HG03095 (cell line): ENCODE data around the gene DIAPH2.
A peak's percentile ranks its signal among the peaks of the same experiment; 100 is the strongest.
"Not testable (repeated sequence)": the region's sequence is repeated elsewhere in the genome, so short reads cannot be mapped to it uniquely, and the experiment has no call there.

Experiments used
- ATAC-seq: cut with Tn5 transposase; IDR thresholded peaks from one replicate; pipeline ENCODE4 v1.9.1; 2021; ENCODE audit warnings: moderate library complexity; ENCODE audit not compliant: unreplicated experiment

The DIAPH2 gene

DNA sequence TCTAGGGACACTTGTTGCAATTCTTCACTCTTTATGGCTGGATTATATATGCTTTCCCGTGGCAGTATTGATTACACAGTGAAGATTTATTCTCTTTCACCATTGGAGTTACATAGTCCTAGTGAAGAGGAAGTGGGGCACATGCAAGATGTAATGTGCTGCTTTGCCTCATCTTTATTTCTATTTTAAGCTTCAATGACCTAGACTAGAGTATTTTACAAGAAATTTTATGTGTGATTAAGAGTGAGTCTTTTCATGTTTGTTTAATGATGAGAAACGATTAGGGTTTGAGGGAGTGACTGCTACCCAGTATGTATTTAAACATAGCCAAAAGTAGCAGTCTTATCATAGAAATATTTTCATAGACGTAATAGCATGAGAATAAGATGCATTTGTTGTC lies 30.8 kb downstream of the DIAPH2 start:
- no peak for ATAC-seq

DNA sequence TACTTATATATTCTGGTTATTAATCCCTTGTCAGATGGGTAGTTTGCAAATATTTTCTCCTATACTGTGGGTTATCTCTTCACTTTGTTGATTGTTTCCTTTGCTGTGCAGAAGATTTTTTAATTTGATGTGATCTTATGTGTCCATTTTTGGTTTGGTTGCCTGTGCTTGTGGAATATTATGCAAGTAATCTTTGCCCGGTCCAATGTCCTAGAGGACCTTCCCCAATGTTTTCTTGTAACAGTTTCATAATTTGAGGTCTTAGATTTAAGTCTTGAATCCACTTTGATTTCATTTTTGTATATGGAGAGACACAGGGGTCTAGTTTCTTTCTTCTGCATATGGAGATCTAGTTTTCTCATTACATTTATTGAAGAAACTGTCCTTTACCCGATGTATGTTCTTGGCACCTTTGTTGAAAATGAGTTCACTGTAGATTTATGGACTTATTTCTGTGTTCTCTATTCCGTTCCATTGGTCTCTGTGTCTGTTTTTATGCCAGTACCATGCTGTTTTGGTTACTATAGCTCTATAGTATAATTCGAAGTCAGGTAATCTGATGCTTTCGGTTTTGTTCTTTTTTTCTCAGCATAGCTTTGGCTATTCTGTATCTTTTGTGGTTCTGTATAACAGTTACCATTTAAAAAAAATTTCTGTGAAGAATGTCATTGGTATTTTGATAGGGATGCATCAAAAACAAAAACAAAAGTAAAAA lies 34.7 kb downstream of the DIAPH2 start:
- no peak for ATAC-seq

DNA sequence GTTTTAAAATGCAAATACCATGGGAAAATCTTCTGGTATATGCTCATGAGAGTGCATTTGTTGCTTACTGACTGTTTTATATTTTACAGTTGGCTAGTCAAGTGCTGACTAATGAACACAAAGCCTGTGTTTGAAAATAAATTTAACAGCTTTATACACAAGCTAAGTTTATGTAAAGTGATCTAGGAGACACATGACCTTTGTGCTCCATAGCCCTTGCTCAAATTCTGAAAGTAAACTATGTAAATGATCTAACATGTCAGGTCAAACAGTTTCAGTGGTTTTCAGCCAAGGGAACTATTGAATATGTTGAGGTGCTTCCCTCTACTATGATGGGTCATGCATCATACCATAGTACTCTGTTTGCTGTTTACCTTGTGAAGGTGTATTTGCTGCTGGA lies 36.7 kb downstream of the DIAPH2 start:
- peak; percentile 98 for ATAC-seq

DNA sequence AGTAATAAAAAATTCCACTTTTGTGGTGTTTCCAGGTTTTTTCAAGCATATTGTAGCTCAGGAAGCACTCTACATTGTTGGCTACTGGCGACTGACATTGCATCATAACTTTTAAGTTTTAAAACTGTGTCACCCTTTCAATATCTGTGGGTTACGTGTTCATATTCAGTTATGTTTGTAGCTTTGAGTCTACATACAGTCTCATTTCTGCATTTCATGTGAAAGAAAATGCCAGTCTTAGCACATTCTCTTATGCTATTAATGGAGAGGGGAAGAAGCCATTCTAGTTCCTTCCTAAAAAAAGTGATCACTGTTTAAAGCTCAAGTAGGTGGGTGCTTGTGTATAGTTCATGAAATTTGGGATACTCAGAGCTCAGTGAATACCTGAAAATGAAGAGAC lies 38.1 kb downstream of the DIAPH2 start:
- ATAC-seq: no peak

DNA sequence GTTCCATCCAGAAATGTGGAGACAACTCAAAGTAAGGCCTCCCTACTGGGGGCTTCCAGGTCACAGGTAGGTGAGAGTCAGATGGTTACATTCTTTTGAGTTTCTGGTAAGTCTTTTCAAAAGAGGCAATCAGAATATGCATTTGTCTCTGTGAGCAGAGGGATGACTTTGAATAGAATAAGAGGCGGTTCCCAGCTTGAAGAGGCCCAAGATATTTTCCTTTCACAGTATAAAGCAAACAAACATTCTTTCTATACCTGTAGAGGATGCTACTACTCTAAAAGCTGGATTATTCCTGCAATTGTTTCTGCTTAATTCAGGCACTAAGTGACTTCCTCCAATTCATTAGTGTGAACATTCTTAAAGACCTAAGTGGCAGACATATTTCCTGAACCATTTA lies 44.4 kb downstream of the DIAPH2 start:
- no peak for ATAC-seq

DNA sequence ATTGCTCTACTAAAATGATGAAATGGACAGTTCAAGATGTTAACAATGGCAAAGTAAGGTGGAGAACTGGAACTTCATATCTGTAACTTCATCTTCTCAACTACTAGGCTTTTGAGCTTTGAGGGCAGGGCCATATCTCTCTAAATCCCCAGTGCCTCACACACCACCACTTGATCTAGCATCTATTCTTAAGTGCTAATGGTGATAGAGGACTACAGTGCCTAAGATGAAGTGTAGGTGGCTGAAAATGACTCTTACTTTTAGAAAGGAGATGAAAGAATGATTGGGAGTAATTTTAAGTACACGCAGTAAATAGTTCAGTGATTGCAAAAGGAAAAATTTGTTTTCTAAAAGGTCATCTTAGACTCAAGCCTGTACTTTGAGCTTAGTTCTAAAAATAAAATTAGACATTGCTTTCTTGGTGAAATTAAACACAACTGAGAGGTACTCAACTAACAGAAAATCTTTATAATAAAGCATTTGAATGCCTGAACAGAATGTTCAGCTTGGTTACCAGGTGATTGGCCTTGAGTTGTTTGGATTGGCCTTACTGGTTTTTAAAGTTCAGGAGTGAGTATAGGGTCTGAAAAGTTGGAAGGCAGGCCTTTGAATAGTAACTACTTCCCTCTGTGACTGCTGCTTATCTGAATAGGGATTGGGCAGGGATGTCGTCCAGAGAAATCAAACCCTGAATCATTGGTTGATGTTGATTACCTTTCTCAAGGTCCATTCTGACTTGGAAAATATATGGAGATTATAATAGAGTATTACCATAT lies 45.4 kb downstream of the DIAPH2 start:
- no peak for ATAC-seq

DNA sequence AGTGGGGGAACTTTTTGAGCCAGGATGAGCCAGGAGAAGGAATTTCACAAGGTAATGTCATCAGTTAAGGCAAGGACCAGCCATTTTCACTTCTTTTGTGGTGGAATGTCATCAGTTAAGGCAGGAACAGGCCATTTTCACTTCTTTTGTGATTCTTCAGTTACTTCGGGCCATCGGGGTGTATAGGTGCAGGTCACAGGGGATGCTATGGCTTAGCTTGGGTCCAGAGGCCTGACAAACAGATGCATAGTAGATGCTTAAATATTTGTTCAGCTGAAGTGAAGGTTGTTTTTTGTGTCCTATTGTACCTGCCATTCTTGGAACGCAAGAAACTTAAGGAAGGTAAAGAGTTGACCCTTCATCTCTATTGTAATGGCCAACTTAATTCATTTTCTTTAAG lies 46.4 kb downstream of the DIAPH2 start:
- ATAC-seq: not testable (repeated sequence)

DNA sequence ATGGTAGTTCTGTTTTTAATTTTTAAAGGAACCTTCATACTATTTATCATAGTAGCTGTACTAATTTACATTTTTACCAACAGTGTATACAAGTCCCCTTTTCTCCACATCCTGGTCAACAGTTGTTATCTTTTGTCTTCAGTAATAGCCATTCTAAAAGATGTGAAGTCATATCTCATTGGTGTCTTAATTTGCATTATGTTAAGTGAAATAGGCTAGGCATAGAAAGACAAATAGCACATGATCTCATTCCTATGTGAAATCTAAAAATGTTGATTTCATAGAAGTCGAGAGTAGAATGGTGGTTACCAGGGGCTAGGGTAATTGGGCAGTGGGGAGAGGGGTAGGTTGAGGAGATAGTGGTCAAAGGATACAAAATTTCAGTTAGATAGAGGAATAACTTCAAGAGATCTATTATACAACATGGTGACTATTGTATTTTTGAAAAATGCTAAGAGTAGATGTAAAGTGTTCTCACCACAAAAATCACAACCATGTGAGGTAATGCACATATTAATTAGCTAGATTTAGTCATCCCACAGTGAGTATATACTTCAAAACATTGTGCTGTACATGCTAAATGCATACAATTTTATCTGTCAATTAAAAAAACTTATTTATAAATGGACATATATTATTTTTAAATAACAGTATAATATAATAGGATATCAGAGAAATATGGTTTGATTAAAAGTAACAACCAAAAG lies 58.9 kb downstream of the DIAPH2 start:
- no peak for ATAC-seq

DNA sequence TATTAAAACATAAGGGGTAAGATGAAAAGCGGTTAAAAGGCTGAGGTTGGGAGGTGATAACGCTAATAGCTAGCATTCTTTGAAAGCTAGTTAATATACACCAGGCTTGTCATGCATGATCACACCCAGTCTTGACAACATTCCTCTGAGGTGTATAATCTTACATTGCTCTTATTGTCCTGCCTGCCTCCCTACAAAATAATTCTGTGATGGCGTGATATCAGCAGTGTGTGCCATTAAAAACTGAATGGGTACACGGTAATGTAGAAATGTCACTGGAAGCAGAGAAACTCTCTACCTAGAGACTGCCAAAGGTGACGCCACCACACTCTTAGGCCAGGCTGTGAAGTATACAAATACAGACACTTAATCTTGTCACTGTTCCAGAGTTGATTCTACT lies 68.1 kb downstream of the DIAPH2 start:
- no peak for ATAC-seq

DNA sequence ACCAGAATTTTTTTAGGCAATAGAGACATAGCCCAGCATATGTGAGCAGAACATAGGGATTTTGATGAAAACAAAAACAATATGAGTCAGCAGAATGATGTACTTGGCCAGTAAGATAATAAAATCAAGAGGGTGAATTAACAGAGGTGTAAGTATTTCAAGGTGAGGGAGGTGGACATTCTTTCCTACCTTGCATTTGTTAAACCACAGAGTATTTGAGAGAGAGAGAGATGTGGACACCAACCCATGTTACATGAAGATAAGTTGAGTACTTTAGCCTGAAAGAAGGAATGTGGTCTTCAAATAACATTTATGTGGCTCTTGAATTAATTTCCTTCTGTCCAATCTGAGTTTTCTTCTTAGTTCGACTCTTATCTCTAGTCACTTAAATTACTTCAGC lies 68.6 kb downstream of the DIAPH2 start:
- ATAC-seq: no peak

DNA sequence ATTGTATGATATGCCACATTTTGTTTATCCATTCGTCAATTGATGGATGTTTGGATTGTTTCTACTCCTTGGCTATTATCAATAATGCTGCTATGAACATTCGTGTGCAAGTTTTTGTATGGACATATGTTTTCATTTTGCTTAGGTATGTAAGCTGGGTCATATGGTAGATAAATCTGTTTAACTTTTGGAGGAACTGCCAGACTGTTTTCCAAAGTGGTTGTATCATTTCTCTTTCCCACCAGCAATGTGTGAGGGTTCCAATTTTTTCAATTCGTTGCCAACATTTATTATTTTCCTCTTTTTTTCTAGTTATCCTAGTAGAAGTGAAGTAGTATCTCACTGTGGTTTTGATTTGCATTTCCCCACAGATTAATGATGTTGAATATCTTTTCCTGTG lies 71.8 kb downstream of the DIAPH2 start:
- ATAC-seq: no peak

DNA sequence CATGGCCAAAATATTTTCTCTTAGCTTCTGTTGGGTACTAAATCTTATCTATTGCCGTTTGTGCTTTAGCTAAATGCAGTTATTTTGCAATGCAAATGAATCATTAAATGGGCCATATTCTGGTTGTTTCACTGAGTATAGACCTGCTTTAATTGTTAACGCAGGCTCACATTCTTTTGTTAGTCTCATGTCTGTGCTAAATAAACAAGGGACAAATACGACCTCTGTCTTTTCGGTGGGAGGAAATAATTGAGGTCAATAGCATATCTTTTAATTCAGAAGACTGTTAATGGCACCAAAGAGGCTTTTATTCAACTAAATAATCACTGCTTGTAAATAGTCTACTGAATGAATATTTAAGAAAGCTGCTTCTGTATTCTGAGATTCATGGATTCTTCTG lies 76.9 kb downstream of the DIAPH2 start:
- ATAC-seq: no peak

DNA sequence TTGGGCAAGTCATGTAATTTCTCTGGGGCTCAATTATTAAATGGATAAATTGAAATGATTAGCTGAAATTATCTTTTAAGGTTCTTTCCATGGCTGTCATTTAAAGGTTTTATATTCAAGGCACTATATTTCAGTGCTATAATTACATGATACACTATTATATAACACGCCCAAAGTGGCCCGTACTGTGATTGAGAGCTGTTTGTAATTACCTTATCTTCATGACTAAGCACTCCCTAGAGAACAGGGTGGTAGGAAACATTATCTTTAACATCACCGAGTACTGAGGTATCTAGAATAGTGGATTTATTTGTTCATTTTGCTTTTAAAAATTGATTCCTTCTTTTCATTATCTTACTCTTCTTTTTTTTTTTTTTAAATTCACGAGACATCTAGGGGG lies 79.0 kb downstream of the DIAPH2 start:
- no peak for ATAC-seq

DNA sequence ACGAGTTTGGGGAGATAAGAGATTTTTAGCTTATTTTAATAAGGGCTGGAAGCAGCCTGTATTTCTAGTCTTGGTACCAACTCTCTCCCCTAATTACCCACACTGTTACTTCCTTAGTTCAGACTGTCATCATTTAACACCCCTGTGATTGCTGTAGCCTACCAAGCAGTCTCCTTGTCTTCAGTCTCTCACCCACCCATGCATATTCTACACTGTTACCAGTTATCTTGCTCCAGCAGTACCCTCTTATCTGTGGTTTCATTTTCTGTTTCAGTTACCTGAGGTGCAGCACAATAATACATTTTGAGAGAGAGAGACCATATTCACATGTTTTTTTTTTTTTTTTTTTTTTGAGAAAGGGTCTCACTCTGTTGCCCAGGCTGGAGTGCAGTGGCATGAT lies 80.2 kb downstream of the DIAPH2 start:
- no peak for ATAC-seq

DNA sequence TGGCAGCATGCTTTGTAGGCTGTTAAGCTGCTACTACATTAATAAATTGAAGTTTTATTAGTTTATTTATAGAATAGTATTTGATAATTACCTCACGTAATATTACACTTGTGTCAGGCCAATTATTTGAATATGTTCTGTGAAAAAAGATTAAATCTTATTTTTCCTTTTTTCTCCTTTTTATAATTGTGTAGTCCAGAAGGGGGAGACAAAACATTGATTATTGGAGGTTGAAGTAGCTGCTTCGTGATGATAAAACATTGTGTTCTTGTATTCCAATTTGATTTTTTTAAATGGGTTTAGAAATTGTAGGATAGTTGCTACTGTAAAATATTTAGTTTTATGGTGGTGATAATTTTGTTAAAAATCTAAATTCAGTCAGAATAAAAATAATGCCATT lies 85.7 kb downstream of the DIAPH2 start:
- no peak for ATAC-seq

DNA sequence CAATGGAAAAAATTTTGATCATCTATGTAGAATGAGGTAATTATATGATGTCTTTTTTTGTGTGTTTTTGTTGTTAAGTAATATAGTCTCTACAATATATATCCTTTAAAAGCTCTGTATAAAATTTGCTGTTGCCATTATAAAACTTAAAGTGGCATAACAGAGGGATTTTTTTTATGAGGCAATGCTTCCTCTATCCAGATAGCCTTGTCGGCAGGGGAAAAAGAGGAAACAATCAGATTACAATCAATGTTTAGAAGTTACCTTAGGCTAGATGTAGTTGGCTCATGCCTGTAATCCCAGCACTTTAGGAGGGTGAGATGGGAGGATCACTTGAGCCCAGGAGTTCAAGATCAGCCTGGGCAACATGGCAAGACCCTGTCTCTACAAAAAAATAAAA lies 86.8 kb downstream of the DIAPH2 start:
- no peak for ATAC-seq

DNA sequence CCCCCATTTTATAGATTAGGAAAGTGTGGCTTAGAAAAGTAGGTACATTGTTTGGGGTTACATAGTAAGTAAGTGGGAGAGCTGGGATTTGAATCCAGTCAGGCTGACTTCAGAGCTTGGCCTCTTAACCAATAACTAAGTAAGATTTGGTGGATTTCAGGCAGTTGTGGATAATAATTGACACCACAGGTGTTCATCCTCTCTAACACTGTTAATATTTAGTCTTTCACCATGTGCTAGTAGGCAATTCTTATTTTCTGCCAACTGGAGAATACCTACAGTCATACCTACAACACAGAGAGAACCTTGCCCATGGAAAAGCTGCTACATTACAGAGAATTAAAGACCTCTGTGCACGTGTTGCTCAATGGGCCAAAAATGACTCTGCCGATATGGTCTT lies 89.5 kb downstream of the DIAPH2 start:
- no peak for ATAC-seq

DNA sequence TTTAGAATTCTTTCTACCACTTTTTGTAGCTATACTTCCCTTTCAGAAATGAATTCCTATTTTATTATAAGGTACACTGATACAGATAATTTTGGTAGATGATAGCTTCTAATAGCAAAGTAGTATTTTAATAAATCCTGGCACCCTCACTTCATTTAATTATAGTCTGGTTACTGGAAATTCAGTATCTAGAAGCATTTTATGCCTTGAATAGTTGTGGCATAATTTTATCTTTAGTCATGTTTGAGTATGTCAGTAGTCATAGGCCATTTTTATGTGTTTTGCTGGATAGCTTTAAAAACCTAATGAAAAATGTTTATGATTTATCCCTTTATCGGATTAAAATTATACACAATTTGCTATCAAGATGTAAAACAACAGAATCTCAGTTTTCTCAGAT lies 92.3 kb downstream of the DIAPH2 start:
- ATAC-seq: no peak

DNA sequence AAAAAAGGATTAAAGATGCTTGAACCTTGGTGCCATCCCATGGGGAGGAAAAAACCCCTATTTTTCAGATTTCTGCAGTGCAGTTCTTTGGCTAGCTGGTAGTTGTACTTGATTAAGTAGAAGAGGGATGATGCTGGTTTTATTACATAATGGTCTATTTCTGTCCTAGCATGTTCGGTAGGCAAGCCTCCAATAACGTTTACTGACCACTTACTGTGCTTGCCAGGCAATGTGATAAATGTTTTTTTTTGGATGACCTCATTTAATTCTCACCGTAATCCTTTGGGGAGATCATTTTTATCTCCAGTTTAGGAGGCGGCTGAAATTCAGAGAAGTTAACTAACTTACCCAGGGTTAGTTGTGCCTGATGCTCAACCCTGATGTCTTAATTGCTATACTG lies 106.9 kb downstream of the DIAPH2 start:
- no peak for ATAC-seq

DNA sequence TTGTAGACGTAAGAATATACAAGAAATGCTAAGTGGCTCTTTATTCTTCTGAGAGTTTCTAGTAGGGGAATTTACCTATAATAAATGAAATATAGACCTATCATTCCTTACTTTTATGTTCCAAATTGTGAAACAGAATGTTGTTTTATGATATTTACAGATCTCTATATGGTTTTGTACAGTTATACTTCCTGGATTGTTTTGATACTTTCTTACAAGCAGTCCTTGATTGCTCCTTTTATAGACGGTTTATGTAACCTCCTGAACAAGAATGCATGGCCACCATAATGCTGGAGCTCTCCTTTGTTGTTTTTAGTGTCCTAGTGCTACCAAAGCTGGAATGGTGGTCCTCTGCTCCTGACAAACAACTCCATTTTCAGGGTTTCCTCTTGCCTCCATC lies 107.4 kb downstream of the DIAPH2 start:
- no peak for ATAC-seq

DNA sequence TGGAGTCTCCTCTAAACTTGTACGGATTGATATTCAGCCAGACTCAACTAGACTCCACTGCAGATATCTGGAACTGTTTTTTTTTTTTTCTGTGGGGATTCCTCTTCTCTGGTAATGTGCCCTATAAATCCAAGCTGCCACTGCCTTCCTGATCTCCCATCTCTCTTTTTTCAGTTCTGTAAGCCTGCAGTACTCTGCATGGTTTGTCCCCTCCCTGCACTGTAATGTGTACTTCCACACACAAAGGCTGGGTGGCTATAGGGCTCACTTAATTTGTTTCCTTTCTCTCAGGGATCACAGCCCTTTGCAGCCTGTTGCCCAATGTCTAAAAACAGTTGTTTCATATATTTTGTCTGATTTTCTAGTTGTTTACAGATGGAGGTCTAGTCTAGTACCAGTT lies 114.3 kb downstream of the DIAPH2 start:
- ATAC-seq: no peak

DNA sequence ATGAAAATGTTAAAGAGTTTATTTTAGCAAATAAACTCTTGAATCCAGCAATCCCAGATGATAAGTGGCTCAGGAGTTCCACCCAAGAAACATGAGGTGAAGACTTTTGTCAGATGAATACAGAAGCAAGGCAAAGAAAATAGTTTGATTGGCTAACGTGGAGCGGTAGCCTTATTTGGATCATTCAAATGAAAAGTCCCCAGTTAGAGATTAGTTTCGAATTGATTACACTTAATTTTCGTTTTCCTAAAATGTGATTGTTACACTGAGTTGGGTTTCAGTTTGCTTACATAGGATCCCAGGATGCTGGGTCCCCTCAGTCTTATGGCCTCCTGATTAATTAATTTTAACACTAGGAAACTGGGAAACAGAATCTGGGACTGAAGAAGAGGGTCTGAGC lies 122.7 kb downstream of the DIAPH2 start:
- ATAC-seq: no peak
